ENCODE results near the gene KCNQ5.

- TF ChIP-seq EZH2 (IDR thresholded peaks at IDR 0.05; ENCODE audit: borderline replicate concordance, low read length) (no peak), CTCF (IDR thresholded peaks at IDR 0.05; ENCODE audit: low read length) (no peak)
These were observed 595.0 kb downstream of the KCNQ5 start for GRCh38 chr6:73216859-73217258.
